ENCODE results near the gene PRR11.

DNA sequence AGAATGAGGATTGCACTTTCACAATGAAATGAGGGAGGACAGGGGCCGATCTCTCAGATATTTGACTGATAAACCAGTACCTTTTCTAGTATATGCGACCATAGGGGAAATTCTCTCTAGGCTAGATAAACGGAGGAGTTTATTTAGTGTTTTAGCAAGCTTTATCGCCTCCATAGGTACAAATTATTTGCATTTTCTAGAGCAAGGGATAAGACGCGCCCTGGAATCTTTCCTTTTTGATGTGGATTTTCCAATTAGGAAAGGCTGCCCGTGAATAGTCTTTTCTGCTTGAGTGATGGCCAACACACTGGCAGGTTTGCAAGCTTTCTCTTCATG lies 64.4 kb downstream of the PRR11 start:
- TF ChIP-seq POLR2AphosphoS5 (IDR thresholded peaks at IDR 0.05; ENCODE audit: low read depth, low read length): no peak
- TF ChIP-seq SPI1 (IDR thresholded peaks at IDR 0.05; ENCODE audit: low read depth, low read length): no peak
- TF ChIP-seq POLR2A (IDR thresholded peaks at IDR 0.05; ENCODE audit: low read depth, low read length): no peak
- no peak for TF ChIP-seq TAF1 (IDR thresholded peaks at IDR 0.05; ENCODE audit: low read depth, low read length)
- no peak for TF ChIP-seq PAX5 (IDR thresholded peaks at IDR 0.05; ENCODE audit: insufficient read depth, low read length, severe bottlenecking)
- no peak for TF ChIP-seq POU2F2 (IDR thresholded peaks at IDR 0.05; ENCODE audit: low read depth, low read length)

All from GM12891 (cell line).